Nephron progenitor cell (in vitro differentiated cells): ENCODE results near the gene CPNE2.

Experiments used
- DNase-seq: peaks from one replicate; pipeline ENCODE4 v3.0.0; 2021
- H3K27ac Mint-ChIP-seq: 2 replicates; pipeline ENCODE4 v1.8.0; 2021; ENCODE audit warnings: mild to moderate bottlenecking, moderate library complexity, mixed read lengths
- H3K27me3 Mint-ChIP-seq: 2 replicates; pipeline ENCODE4 v1.8.0; 2021; ENCODE audit warnings: mild to moderate bottlenecking, low read depth, mixed read lengths; ENCODE audit not compliant: poor library complexity
- H3K36me3 Mint-ChIP-seq: 2 replicates; pipeline ENCODE4 v1.8.0; 2021; ENCODE audit warnings: low read depth, mixed read lengths
- H3K4me1 Mint-ChIP-seq: 2 replicates; pipeline ENCODE4 v1.8.0; 2021; ENCODE audit warnings: mixed read lengths
- H3K4me3 Mint-ChIP-seq: 2 replicates; pipeline ENCODE4 v1.8.0; 2021; ENCODE audit warnings: mild to moderate bottlenecking, moderate library complexity, mixed read lengths
- H3K9me3 Mint-ChIP-seq: 2 replicates; pipeline ENCODE4 v1.8.0; 2021; ENCODE audit warnings: mild to moderate bottlenecking, moderate library complexity, mixed read lengths
- CTCF ChIP-seq: fragments of 200-600 bp; sonication (generic); IDR thresholded peaks from 2 replicates; pipeline ENCODE4 v1.5.0; 2021; ENCODE audit warnings: antibody characterized with exemption

Gene CPNE2

GRCh38 chr16:57192146-57192545 lies 99.8 kb downstream of the CPNE2 start:
- H3K27me3 Mint-ChIP-seq = no peaks in the 10 kb centered on the region
- no peak overlapping the region for H3K27ac Mint-ChIP-seq
- peaks cover 42% of the 10 kb centered on the region for H3K36me3 Mint-ChIP-seq
- no peaks in the 10 kb centered on the region for H3K9me3 Mint-ChIP-seq
- no peak for DNase-seq
- H3K4me3 Mint-ChIP-seq = no peak overlapping the region
- peaks cover 39% of the 10 kb centered on the region for H3K4me1 Mint-ChIP-seq
- TF ChIP-seq CTCF = no peak

- no peaks in the 10 kb centered on the region for H3K27me3 Mint-ChIP-seq
- H3K4me1 Mint-ChIP-seq = peaks cover 31% of the 10 kb centered on the region
- no peak overlapping the region for H3K4me3 Mint-ChIP-seq
- peaks cover 47% of the 10 kb centered on the region for H3K36me3 Mint-ChIP-seq
- no peak for TF ChIP-seq CTCF
- H3K9me3 Mint-ChIP-seq = no peaks in the 10 kb centered on the region
- DNase-seq = no peak
- H3K27ac Mint-ChIP-seq = no peak overlapping the region
Measured at GRCh38 chr16:57192720-57193486, 100.5 kb downstream of the CPNE2 start.

GRCh38 chr16:57194512-57194911 lies 102.1 kb downstream of the CPNE2 start:
- Mint-ChIP-seq H3K27ac (no peak overlapping the region), H3K36me3 (peaks cover 62% of the 10 kb centered on the region), H3K27me3 (no peaks in the 10 kb centered on the region), H3K4me1 (peaks cover 20% of the 10 kb centered on the region), H3K9me3 (peaks cover 14% of the 10 kb centered on the region), H3K4me3 (no peak overlapping the region)
- TF ChIP-seq CTCF = no peak
- no peak for DNase-seq

- no peak overlapping the region for H3K4me3 Mint-ChIP-seq
- DNase-seq = no peak
- H3K27ac Mint-ChIP-seq = no peak overlapping the region
- TF ChIP-seq CTCF = no peak
- H3K4me1 Mint-ChIP-seq = peaks cover 8% of the 10 kb centered on the region
- H3K36me3 Mint-ChIP-seq = peaks cover 59% of the 10 kb centered on the region
- no peaks in the 10 kb centered on the region for H3K27me3 Mint-ChIP-seq
- peaks cover 15% of the 10 kb centered on the region for H3K9me3 Mint-ChIP-seq
Measured at GRCh38 chr16:57196286-57196685, 103.9 kb downstream of the CPNE2 start.

- H3K27ac Mint-ChIP-seq = no peak overlapping the region
- H3K4me3 Mint-ChIP-seq = no peak overlapping the region
- TF ChIP-seq CTCF = no peak
- no peak for DNase-seq
- H3K36me3 Mint-ChIP-seq = peaks cover 62% of the 10 kb centered on the region
- no peaks in the 10 kb centered on the region for H3K27me3 Mint-ChIP-seq
- H3K4me1 Mint-ChIP-seq = peaks cover 8% of the 10 kb centered on the region
- H3K9me3 Mint-ChIP-seq = peaks cover 17% of the 10 kb centered on the region
Measured at GRCh38 chr16:57196753-57197152, 104.4 kb downstream of the CPNE2 start.
